HG02798 (cell line): ENCODE data around the gene MOB2.

ENCODE experiments used
- ATAC-seq: cut with Tn5 transposase; IDR thresholded peaks from one replicate; pipeline ENCODE4 v1.9.1; 2021; ENCODE audit warnings: mild to moderate bottlenecking; ENCODE audit not compliant: unreplicated experiment, poor library complexity

MOB2 gene, protein sequence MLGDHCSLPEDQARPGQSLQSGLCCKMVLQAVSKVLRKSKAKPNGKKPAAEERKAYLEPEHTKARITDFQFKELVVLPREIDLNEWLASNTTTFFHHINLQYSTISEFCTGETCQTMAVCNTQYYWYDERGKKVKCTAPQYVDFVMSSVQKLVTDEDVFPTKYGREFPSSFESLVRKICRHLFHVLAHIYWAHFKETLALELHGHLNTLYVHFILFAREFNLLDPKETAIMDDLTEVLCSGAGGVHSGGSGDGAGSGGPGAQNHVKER

DNA sequence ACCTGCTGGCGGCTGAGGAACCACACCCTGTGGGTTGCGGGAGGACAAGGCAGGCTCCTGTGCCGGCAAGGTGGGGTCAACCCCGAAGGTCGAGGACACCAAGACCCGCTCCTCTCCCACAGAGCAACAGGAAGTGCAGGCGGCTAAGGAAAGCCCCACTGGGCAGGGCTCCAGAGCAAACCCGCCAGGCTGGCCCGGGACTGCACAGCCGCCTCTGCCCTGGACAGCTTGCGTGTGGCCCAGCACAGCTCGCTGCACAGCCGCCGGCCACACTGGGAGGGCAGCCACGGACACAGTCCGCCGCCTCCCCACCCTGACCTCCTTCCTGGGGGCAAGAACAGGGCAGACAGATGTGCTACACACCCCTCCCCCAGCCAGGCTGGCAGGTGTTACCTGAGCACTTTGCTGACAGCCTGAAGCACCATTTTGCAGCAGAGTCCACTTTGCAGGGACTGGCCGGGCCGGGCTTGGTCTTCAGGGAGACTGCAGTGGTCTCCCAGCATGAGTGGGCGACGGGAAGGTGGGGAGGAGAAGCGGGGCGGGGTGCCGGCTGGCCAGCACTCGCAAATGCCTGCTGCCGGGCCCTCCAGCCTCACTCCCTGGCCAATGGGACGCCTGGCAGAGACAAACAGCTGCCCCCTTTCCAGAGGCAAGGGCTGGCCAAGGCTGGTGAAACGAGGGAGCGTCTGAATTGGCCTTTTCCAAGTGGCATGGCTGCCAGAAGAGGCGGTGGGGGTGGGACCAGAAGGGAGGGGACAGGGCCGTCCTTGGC lies at the start of gene MOB2:
Gene MOB2 (minus strand): TSS at position 726 of the 772 bp plus-strand sequence. CDS start 223 bp downstream, at position 503.
- no peak for ATAC-seq

DNA sequence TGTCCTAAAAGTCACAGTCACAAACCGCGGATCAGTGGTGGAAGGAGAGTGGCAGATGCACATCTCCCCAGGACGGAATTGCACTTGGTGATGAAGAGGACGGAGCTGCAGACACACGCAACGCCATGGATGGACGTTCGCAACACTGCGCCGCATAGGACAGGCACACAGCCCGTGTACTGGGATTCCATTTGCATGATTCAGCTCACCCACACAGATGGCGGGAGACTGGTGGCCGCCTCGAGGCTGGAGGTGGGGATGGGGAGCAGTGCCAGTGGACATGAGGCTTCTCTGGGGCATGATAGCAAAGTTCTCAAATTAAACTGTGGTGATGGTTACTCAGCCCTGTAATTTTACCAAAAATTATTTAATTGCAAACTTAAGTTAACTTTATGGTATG lies 48.1 kb upstream of the MOB2 start:
- ATAC-seq: no peak

DNA sequence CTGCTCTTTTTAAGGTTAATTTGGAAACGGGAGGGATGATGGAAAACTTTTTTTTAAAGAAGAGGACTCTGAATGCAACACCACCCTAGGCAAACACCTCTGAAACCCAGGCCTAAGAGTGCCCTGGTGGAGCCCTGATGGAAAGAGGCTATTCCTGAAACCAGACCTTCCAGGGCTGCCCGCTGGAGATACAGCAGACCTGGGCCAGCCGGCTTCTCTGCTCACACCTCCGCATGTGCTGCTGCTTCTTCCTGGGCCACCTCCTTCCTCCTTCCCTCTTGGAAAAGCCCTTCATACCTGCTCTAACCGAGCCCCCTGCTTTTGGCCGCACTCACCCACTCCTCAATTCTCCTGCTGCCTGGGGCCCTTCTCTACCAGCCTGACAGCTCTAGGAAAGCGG lies 47.6 kb upstream of the MOB2 start:
- no peak for ATAC-seq

DNA sequence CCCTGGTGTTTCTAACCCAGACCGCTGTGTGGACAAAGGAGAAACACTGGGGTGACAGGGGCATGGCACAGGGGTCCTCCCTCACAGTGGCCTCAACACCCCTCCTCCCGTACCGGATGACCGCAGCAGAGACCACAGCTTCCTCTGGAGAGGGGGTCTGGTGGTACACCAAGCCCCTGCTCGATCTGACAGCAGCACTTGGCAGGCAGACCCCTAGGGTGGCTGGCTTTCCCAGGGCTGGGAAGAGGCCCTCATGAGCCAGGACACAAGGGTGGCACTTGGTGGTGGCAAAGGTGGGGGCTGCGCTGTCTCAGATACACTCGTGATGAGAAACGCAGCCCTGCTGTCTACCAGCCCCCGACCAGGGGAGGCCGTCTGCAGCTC lies 46.8 kb upstream of the MOB2 start:
- ATAC-seq: no peak

DNA sequence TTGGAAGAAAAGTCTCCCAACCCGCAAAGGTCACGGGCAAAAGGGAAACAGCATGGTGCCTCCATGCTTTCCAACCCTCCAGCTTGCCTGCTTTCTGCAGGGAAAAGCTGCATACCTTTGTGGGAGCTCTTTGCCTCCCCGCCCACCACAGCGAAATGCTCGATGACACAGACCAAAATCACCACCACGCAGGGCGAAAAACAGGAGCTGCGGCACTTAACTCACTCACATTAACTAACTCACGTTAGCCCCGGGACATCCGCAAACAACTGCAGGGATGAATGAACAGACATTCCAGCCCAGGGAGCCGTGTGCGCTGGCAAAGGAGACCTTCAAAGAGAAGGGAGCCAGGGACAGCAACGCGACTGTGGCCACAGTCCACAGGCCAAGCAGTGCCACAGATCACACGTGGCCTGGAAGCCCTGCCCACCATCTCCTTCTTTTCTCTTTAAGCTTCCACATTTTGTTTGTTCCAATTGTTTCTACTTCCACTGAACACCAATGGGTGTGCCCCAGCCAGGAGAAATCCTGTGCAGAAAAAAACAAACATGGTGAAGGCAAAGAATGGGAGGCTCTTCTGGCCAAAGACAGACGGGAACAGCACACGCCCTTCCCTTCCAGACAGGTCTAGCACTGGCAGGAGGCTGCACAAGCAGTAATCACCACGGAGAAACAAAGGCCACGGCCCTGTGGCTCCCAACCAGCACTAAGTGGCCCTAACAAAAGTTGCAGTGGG lies 46.2 kb upstream of the MOB2 start:
- ATAC-seq: no peak

DNA sequence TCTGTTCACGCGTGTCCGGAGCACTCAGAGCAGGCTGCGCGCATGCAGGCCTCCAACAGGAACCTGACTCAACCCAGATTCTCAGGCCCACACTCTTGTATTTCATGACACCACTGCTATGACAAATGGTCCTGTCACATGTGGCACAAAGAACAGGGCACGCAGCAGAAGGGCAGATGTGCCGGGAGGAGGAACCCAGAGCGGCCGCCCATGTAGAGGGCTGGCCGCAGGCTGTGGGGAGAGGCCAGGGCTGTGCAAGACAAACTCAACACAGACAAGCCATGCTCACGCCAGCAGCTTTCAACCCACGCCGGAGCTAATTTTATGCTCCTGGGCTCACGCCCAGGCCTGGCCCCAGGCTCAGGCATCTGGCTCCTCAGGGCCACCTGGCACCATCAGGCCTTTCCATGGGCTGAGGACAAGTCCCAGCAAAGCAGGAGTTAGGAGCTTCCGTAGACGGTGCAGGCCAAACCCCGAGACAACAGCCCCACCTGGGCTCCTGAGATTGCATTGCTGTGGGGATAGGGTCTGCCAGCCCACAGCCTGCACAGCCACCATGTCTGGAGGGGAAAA lies 45.5 kb upstream of the MOB2 start:
- ATAC-seq: no peak

DNA sequence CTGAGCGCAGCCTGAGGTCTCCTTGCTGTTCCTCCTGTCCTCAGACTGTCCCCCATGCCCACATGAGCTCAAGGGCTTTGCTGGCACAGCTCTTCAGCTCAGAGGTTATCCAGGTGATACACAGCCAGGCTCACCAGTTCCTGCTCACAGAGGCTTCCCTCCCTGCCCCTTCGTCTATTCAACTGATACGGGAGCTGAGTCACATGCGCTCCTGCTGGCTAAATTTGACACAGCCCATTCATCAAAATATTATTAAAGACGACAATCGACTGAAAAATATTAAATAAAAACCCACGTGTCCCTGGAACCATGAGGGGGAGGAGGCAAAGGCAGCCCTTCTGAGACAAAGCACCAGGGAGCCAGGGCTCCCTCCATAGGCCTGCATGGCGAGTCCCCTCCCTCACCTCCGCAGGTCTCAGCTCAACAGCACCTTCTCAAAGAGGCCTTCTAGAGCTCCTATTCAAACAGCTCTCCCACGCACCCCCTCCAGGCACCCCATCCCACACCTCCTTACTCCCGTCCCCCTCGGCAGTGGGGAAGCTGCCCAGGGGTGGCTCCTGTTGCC lies 45.0 kb upstream of the MOB2 start:
- ATAC-seq: no peak

DNA sequence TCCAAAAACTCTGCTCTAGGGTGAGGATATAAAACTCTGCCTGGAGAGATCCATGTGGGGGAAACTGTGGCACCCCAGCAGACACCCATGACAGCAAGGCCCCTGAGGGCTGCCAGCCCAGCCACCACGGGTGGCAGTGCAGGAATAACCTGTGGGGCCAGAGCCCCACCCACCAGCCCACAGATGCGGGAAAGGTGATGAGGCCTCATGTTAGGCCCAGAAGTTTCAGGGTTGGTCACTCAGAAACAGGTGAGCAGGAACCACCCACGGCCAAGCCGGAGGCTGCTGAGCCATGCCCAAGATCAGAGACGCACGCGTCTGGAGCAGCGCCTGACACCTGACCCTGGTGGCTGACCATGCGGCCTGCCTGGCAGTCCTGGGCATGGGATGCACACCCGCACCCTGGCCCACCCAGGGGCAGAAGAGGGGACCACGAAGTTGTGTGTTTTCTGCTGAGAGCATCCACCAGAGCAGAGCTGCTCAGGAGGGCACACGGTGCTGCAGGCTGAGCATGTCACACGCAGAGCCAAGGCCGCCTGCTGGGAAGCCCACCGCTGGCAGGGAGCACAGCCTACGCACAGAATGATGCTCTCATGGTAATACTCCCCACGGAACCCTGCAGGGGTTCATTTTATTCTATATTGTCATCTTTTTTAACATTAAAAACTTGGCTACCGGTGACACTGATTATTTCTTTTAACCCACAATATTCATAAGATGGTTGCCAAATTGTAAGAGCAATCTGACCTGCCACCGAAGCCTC lies 44.3 kb upstream of the MOB2 start:
- ATAC-seq: no peak

DNA sequence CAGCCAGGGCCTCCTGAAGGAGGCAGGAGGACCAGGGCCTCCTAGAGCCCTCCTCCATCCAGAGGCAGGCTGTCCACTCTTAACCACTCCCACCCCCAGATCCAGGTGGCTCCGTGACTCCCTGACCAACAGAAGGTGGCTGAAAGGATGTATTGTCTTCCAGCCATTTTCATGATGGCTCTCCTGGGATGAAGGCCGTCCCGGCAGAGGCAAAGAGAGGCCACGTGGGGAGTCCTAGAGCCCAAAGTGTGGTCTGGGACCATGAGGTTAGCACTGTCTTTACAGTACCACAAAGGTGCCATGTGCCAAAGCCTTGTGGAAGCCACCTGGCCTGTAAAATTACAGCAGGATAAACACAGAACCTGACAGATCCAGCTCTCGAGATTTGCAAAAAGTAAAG lies 43.2 kb upstream of the MOB2 start:
- no peak for ATAC-seq

DNA sequence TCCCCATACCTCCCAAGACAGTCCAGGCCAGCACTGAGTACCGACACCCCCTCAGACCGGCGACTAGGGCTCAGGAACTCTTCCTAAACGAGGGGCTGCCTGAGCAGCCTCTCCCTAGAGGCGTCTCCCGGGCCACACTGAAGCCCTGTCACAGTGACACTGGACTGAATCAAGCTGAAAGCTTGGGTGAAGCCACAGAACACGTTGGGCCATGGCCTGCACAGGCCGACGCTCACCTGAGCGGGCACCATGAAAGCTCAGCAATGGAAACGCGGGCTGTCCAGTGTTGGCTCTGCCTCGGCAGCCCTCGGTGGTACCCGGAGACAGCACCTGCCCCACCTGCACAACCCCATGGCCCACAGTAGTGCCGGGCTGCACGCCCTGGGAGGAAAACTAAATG lies 42.7 kb upstream of the MOB2 start:
- ATAC-seq: no peak

DNA sequence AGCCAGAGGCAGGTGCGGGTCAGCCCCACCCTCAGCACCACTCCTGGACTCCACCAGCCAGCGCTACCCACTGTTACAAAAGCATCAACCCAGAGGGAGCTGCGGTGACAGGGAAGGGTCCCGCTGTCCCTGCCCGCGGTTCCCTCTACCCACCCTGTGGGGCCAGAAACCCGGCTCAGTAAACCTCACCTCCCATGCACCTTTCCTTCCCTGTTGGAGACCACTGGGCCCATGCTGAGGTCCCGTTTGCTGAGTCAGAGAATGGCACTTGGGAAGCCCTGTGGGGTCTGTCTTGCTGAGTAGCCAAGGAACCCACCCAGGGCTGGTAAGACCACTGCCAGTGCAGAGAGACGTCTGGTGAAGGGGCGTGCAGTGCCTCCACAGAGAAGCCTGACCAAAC lies 42.1 kb upstream of the MOB2 start:
- ATAC-seq: no peak

DNA sequence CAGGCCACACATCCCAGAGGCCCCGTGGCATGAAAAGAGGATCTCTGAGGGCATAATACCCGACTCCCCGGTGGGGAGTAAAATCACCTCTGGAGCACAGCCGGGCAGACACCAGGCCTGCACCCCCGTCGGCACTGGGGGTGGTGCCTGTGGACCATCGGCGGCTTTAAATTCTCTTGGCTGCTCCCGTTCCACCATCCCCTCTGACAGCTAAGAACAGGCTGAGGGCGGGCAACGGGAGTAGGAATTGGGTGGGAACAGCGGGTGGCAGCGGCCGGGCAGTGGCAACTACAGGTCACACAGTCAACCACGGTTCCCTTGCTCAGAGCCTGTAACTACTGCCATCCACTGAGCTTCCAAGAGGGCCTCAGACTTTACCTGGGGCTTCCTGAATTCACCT lies 40.2 kb upstream of the MOB2 start:
- no peak for ATAC-seq

DNA sequence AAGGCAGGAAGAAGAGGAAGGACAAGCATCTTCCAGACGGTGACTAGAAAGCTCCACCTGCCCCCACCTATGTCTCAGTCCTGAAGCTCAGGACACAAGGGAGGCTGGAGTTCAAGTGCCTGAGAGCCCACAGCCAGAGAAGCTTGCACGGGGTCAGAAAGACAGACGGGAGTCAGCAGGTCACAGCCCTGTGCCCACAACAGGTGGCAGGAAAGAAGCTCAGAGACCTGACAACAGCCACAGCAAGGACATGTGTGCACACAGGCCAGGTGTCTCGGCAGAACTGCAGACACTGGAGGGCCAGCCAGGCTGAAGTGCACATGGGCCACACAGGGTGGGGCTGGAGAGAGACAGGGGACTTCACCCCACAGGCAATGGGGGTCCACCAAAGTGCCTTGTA lies 37.2 kb upstream of the MOB2 start:
- no peak for ATAC-seq

DNA sequence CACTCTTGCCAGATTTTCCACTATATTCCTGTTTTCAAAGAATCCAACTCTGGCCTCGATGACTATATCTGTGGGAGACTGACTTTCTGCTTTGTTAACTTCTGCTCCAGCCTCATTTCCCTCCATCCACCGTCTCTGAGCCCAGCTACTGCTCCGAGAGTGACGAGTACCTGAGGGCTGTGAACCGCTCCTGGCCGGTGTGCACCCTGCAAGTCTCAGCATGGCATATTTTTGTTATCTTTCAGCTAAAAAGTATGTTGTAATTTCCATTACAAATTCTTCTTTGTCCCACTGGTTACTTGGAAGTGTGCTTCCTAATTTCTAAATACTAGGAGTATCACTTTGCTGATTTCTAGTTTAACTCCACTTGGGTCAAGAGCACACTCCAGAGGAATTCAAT lies 36.5 kb upstream of the MOB2 start:
- no peak for ATAC-seq

DNA sequence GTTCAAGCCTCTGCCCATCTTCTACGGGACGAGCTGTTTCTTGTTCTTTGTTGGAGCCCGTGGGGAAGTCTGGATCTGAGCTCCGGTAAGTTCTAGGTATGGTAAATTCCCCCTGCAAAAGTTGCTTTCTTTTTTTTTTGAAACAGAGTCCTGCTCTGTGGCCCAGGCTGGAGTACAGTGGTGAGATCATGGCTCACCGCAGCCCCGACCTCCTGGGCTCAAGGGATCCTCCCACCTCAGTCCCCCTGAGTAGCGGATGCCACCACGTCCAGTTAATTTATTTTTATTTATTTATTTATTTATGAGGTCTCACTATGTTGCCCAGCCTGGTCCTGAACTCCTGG lies 35.5 kb upstream of the MOB2 start:
- ATAC-seq: peak; percentile 40

DNA sequence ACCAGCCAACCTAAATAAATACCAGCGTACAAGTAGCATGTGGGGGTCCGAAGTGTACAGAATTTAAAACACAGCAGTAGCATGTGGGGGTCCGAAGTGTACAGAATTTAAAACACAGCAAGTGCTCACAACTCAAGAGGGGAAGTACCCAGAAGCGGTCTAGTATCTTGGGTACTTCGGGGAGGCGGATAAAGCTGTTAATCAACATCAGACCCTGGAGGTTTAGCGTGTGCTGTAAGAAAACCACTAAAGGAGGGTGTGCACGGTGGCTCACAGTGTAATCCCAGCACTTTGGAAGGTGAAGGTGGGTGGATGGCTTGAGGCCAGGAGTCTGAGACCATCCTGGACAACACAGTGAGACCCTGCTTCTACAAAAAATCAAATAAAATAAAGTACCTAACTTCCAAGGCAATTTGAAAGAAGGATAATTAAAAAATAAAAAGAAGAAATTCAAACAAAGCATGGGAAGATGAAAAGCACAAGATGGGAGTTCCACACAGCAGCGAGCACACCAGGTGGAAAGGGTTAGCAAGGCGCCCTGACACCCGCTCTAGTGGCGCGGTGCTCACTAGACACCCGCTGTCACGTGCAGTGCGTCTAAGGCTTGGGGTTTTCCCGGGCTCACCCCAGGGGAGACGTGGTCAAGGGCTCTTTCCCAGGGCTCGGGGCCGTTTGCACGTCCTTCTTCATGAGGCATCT lies 35.0 kb upstream of the MOB2 start:
- ATAC-seq: peak; percentile 90

DNA sequence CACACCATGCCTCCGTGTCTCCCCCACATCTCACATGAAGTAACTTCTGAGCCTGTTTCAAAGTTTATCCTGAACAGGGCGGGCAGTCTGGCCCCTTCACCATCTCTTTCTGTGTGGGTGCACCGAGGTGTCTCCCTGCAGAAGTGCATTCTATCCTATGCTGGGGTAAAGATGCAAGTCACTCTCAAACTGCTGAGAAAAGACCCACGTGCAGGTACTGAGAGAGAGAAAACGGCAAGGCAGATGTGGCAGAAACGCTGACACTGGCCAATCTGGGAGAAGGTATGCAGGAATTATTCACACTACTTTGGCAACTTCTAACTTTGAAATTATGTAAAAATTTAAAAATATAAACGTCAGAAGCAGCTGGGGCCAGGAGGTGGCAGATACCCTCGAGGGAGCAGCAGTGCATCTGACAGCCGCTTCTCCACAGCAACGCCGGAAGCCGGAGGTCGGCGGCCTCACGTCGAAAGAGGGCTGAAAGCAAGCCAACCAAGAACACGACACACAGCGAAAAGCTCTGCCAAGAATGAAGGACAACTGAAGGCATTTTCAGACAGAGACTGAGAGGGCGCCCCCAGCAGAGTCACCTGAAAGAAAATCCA lies 34.2 kb upstream of the MOB2 start:
- ATAC-seq: no peak

DNA sequence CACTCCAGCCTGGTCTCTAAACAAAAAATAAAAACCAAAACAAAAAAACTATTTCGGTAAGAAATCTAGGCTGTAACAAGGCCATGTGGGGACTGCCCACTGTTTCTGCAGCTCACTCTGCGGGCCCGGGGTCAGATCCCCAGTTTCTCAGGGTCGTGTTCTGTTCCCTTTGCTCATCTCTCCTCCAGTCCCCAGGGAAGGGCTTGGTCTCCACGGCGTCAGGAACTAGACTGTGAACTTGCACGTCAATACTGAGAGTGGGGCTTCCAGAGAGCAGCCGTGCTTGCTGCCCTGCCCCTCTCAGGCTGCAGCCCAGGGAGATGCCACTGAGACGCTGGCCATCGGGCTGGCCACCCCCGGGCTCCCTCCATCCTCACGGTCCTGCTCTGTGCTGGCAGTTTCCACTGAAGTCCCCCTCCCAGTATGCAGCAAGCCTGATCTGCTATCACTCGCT lies 33.7 kb upstream of the MOB2 start:
- no peak for ATAC-seq
